Measurements from ENCODE around the gene ALAD. TPM values are rescaled to one million over a fixed set of nuclear protein-coding genes. Genes with fewer than 3 reads are reported as not detected.
"Not testable (repeated sequence)": the region's sequence is repeated elsewhere in the genome, so short reads cannot be mapped to it uniquely, and the experiment has no call there.

Gene ALAD
- total RNA-seq, 1 donor from 2014 or later = 32.0 TPM

DNA sequence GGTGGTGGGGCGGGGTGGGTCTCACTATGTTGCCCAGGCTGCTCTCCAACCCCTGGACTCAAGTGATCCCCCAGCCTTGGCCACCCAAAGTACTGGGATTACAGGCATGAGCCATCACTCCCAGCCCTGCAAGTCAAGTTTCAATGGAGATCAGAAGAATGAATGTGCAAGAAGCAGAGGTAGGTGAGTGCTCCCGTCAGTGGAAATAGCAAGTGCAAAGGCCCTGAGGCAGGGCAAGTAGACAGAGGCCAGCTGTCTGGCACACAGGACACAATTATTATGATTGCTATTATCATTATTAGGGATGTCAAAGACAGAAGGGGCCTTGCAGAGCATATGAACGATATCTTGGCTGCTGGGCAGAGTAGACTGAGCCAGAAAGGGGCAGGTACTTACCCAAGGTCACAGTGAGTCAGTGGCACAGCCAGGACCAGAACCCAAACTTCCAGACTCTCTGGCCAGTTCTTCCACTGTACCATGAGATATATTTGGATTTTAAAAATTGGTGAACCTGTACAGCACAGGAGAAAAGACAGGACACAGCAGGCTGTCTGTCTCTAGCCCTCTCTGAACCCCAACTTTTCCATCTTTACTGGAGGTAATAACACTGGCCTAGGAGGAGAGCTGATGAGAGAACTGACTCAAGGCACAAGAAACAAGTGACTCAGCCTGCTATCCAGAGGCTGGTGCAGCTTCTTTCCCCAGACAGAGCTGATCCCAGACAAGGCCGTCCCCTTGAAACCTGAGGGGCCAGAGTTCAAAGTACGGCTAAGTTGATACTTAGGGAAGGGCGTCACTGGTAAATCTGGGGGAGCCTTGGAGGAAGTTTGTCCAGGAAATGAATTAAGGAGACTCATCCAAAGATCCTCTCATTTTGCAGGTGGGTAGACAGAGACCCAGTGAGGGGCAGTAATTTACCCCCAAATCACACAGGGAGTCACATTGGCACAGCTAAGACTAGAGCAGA is 25.7 kb downstream of the ALAD start:
- intact Hi-C loops (cut with micrococcal nuclease) = loop anchor here (1.0 kb wide), 4 partner anchors 24 to 142 kb away; partner anchors contain the start of gene WDR31

DNA sequence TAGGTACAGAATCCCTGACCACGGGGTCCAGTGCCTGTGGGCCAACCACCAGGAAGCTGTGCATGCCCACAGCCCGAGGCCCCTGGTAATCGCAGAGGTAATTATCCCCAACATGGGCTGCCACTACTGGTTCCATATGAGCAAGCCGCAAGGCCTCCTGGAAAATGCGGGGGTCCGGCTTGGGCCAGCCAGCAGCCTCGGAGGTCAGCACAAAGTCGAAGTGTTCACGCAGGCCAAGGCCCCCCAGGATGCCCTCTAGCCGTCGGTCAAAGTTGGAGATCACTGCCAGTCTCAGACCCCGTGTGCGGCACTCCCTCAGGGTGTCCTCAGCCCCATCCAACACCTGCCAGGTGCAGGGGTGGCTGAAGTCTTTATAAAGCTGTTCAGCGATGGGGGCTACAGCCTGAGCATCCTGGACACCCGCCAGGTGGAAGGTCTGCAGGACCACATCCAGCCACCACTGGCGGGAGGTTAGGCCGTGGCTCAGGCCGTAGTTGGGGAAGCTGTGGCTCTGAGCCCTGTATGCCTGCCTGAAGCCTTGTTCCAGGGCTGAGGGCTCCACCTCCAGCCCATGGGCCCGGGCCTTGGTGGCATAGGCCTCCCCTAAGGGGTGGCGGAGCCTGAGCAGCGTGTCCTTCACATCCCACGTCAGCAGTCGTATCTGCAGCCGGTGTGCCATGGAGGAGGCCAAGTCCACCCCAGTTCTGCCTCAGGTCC is 27.2 kb downstream of the ALAD start:
- intact Hi-C loops (cut with micrococcal nuclease) = no loop called here

DNA sequence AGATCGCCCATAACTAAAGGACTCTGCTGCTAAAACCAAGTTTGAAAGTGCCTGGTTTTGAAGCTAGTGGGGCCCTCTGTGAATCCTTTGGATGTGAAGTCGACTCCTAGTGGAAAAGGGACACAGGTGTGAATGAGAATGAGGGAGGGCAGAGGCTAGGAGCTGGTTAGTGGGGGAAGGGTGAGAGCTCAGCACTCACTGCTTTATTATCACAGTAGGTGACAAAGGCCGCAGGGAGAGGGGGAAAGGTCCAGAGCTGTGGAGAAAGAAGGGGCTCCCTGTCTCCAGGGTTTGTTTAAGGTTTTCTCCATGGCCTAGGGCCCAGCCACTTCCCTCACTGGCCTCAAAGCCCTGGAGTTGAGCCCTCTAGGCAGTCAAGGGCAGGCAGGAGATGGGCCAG is 27.8 kb downstream of the ALAD start:
- intact Hi-C loops (cut with micrococcal nuclease) = no loop called here

DNA sequence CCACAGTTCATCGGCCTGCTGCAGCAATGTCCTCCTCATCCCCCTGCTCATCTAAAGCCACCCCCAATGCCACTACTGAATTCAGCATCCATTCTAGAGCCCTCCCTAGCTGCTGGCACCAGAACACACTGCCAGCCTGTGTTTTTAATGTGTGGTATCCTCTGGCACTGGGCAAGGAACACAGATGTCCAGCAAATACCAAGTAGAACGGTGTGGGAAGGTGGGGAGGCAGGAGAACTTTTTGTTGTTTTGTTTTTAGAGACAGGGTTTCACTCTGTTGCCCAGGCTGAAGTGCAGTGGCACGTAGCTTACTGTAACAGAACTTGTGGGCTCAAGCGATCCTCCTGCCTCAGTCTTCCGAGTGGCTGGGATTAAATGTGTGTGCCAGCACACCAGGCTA is 29.0 kb downstream of the ALAD start:
- intact Hi-C loops (cut with micrococcal nuclease) = no loop called here

DNA sequence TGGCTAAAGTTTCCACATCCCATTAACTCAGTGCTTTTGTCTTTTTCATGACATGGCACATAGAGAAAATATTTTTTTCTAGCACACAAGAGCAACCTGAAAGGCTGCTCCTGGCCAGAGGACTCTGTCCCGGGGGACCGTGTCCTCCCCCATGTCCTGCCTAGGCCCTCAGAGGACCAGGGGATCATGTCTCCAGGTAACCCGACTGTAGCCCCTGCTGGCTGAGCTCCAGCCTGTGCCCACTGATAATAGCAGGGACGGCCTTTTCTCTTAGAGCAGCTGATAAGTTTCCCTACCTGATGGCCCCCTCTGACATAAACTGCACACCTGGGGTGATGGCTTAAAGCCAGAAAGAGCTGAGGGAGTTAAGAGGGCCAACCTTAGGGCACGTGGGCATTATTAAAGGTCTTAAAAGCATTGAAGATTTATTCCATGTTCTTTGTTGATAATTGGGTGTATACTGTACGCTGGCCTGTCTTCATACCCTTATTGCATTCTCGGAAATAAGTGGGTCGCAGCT is 30.2 kb downstream of the ALAD start:
- intact Hi-C loops (cut with micrococcal nuclease) = no loop called here

DNA sequence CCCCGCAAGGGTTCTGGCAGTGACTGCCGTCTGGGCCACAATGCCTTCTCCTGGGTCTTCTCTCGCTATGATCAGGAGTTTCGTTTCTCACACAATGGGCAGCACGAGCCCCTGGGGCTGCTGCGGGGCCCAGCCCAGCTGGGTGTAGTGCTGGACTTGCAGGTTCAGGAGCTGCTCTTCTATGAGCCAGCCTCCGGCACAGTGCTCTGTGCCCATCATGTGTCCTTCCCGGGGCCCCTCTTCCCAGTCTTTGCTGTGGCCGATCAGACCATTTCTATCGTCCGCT is 31.3 kb downstream of the ALAD start:
- intact Hi-C loops (cut with micrococcal nuclease) = no loop called here

DNA sequence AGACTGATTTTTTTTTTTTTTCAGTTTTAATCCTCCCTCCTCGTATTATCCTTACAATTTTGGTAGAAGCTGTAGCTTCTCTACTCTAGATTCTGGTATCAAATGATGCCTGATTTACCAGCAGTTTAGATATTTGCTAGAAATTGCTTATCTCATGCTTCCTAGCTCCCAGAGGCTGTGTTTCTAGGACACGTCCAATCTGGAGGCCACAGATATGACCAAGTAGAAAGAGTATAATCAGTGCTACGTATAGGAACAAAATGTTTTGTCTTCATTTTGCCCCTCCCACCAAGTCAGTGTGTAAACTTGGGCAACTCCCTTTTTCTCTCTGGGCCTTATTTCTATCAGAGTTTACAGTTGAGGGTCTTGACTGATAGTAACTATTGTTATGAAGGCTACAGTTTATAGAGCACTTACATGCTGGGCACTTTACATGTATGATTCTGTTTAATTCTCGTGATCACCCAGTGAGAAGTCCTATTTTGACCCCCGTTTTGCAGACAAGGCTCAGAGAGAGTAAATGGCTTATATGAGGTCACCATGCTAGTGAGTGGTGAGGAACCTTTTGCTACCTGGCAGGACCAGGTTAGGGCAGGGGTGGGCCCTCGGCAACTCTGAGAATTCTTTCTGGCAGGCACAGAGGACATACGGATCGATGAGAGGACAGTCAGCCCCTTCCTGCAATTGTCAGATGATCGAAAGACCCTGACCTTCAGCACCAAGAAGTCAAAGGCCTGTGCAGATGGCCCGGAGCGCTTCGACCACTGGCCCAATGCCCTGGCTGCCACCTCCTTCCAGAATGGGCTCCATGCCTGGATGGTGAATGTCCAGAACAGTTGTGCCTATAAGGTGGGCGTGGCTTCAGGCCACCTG is 31.9 kb downstream of the ALAD start:
- intact Hi-C loops (cut with micrococcal nuclease) = no loop called here

DNA sequence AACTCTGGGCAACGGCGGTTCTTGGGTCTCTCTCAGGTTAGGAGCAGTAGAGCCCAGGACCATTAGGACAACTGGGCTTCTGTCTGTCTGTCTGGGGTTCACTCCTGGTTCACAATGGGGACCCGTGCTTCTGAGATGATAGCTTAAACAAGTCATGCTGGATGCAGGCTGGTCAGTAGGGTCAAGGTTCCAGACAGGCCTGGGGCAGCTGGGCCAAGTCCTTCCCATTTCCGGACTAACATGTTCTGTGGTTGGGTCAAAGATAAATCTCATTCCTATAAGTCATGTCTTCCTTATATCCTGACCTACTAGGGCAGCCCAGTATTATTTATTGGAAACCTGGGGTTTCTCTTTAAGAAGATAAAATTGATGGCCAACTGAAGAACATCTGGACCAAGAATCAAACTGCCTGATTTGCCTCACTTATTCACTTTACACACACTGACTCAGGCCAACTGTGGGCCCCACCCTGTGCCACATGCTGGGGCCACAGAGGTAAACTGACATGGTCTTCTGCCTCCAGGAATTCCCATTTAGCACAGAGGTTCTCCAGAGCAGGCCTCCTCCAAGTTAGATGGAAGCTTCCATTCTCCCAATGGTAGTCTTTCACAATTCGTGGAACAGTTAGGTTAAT is 32.6 kb downstream of the ALAD start:
- intact Hi-C loops (cut with micrococcal nuclease) = no loop called here

DNA sequence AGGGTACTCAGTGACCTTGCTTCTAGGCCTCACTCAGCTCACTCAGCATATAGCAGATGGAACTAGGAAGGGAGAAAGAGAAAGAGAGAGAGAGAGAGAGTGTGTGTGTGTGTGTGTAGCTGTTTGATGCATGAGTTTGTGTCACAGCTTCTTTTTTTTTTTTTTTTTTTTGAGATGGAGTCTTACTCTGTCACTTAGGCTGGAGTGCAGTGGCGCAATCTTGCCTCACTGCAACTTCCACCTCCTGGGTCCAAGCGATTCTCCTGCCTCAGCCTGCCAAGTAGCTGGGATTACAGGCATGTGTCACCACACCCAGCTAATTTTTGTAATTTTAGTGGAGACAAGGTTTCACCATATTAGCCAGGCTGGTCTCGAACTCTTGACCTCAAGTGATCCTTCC is 35.4 kb downstream of the ALAD start:
- intact Hi-C loops (cut with micrococcal nuclease) = not testable (repeated sequence)

DNA sequence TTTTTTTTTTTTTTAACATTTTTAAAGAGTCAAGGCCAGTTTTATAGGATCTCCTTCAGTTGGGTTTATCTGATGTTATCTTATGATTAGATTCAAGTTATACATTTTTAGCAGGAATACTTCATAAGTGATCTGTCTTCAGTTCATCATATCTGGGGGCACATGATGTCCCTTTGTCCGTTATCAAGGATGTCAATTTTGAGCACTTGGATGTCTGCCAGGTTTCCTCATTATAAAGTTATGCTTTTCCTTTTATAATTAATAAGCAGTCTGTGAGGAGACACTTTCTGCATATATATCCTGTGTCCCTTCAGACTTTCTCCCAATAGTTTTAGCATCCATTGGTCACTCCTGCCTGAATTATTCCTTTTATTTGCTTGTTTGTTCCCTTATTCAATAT is 36.1 kb downstream of the ALAD start:
- intact Hi-C loops (cut with micrococcal nuclease) = no loop called here

DNA sequence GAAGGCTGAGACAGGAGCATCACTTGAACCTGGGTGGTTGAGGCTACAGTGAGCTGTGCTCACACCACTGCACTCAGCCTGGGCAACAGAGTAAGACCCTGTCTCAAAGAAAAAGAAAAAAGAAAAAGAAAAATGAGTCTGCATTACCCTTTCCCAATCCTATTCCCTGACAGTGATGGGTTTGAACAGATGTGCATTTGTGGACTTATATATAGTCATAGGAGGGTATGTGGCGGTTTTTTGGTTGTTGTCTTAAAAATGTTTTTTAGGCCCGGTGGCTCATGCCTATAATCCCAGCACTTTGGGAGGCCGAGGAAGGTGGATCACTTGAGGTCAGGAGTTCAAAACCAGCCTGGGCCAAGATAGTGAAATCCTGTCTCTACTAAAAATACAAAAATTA is 37.7 kb downstream of the ALAD start:
- intact Hi-C loops (cut with micrococcal nuclease) = no loop called here

DNA sequence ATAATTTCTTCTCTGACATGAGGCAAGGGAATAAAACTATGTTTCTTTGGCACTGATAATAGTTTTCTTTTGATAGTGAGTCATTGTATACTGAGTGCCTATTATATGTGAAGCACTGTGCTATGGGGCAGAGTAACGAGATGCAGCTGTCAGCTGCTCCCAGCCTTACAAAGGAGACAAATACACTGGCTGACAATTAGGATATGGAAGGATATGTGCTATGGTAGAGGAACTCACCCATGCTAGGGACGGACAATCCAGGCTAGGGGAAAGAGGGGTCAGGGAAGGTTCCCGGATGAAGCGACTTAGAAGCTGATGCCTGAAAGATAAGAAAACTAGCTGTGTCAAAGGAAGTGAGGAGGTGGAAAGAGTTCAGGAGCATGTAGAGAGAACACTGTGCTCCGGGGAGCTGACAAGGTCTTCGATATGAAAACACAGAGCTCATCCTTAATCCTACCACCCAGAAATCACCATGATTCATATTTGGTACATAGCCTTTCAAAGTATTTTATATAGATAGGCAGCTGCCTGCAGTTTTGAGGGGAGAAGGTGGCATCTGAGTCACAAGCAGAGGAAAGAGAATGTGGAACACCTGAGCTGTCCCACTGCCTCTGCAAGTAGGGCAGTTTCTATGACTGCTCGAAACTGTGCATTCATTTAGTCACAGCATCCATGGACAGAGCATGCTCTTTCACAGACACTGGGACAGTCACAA is 39.6 kb downstream of the ALAD start:
- intact Hi-C loops (cut with micrococcal nuclease) = no loop called here

DNA sequence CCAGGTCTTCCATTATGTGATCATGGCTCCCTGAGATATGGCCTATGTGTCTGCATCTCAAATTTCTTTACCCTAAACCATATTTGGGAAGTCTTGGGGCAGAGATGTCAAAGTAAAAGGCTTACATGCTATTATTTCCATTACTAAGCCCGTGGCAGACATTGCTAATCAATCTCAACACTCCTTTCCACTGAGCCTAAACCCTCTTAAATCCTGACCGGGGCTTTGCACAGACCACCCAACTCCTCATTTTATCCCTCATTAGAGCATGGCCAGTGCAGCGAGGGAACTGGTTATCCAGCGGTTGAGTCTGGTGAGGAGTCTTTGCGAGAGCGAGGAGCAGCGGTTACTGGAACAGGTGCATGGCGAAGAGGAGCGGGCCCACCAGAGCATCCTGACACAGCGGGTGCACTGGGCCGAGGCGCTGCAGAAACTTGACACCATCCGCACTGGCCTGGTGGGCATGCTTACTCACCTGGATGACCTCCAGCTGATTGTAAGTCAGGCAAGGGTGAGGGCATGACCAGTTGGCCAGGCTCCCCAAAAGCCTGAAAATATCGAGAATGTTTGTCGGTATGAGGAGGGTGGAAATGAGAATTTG is 40.7 kb downstream of the ALAD start:
- intact Hi-C loops (cut with micrococcal nuclease) = no loop called here

DNA sequence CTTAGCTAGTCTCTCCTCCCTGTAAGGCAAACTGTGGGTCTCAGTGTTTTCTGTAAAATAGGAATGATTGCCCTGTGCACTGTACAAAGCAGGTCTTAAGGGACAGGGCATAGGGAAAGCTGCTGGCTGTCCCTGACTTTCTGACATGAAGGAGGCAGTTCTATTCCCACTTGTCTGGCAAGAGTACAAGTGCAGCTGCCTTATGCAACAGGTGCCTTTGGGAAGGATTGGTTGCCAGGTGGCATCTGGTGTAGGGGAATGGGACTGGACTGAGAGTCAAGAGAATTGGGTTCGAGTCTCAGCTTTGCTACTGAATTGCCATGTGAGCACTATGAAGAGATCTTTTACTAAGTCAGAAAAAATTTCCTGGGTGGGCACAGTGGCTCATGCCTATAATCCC is 41.7 kb downstream of the ALAD start:
- intact Hi-C loops (cut with micrococcal nuclease) = no loop called here

DNA sequence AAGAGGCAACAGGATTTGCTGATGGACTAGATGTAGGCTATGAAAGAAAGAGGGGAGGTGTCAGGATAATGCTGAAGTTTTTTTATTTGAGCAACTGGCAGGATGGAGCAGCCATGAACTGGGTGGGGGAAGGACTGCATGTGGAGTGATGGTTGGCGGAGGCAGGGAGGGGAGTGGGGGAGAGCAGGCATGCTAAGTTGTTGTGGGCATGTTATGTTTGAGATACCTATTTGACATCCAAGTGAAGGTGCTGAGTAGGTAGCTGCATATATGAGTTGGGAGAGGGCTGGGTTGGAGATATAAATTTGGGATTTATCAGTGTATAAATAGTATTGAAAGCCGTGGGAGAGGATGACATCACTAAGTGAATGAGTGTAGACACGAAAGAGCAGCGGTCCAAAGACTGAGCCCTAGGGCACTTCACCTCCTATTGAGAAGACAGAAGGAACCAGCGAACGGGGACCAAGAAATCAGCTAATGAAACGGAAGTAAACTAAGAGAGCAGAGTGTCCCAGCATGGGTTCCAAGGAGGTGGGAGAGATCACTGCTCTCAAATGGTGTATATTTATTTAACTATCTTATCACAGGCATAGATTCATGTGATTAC is 44.3 kb downstream of the ALAD start:
- intact Hi-C loops (cut with micrococcal nuclease) = no loop called here

DNA sequence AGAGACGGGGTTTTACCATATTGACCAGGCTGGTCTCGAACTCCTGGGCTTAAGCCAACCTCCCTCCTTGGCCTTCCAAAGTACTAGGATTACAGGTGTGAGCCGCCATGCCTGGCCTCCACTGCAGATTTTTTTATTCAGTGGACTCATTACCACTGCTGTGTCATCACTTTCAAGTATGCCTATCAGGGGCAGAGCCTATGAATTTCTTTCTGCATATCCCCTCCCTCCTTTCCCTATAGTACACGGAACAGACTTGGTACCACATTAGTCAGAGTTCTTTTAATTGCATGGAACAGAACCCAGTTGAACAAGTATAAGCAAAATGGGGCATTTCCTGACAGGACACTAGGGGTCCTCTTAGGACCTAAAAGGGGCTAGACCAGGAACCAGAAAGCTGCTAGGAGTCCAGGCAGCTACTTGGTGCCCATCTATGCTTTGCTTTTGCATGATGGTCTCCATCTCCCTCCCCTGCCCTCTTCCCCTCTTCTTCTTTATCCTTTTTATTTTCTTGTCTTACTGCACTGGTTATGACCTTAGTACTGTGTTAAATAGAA is 46.0 kb downstream of the ALAD start:
- intact Hi-C loops (cut with micrococcal nuclease) = no loop called here

DNA sequence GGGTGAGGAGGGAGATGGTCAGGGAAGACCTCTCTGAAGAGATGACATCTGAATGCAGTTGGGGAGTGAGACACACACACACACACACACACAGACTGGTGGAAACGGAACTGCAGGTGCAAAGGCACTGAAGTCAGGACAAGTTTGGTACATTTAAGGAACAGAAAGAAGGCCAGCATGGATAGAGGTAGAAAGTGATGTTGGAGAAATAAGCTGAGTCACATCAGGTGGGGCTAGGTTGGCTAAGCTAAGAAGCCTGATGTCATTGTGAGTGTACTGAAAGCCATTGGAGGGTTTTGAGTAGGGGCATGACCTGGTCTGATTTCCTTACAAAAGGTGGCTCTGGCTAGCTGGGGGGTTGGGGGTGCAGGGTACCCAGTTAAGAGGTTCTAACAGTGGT is 48.7 kb downstream of the ALAD start:
- intact Hi-C loops (cut with micrococcal nuclease) = no loop called here

DNA sequence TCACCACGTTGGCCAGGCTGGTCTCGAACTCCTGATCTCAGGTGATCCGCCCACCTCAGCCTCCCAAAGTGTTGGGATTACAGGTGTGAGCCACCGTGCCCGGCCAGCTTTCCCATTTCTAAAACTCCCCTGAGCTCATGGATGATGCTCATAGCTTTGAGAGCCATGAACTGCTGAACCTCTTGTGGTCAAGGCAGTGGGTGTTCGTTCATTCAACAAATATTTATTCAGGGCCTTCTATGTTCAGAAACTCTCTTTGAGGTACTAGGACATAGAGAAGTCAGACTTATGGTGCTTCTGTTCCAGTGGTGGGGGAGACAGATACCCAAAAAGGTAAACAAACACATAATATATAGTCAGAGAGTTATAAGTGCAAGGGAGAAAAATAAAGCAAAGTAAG is 49.1 kb downstream of the ALAD start:
- intact Hi-C loops (cut with micrococcal nuclease) = no loop called here

DNA sequence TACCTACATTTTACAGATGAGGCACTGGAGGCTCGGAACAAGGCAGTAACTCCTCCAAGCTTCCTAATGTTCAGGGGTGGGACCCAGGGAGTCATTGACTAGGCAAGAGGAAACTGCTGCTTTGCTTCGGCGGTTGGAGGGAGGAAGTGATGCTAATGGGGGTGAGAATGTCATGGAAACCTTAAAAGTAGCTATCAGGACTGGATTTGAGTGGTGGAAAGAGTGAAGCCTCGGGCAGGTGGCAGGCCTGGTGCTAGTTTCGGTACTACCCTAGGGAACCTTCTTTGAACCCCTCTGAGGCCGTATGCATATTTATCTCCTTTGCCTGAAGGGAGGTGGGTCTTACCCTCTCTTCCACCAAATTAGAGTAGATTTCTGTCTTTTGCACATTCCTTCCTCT is 50.1 kb downstream of the ALAD start:
- intact Hi-C loops (cut with micrococcal nuclease) = loop anchor here (1.0 to 2.0 kb wide), 7 partner anchors 25 to 166 kb away; partner anchors contain the start of genes ALAD, C9orf43, CDC26 and FKBP15
